Endodermal cell (in vitro differentiated cells): ENCODE measurements around the gene LMTK3. TPM values are rescaled to one million over a fixed set of nuclear protein-coding genes. Genes with fewer than 3 reads are reported as not detected.

Source experiments
- DNase-seq: peaks from one replicate; pipeline ENCODE4 v3.0.0-alpha.2; 2017
- H3K27ac ChIP-seq: 2 replicates; pipeline ENCODE4 v1.5.1; 2013; ENCODE audit warnings: mild to moderate bottlenecking, low read depth, low read length, moderate library complexity
- H3K27me3 ChIP-seq: 2 replicates; pipeline ENCODE4 v1.6.1; 2013; ENCODE audit warnings: mild to moderate bottlenecking, low read length, moderate library complexity; ENCODE audit not compliant: insufficient read depth, control insufficient read depth, poor library complexity, severe bottlenecking
- H3K36me3 ChIP-seq: 2 replicates; pipeline ENCODE4 v1.7.0; 2013; ENCODE audit warnings: mild to moderate bottlenecking, low read length, moderate library complexity; ENCODE audit not compliant: control insufficient read depth, insufficient read depth
- H3K4me1 ChIP-seq: one replicate; pipeline ENCODE4 v1.7.0; 2013; ENCODE audit warnings: low read length; ENCODE audit not compliant: control insufficient read depth, insufficient read depth
- H3K4me3 ChIP-seq: 2 replicates; pipeline ENCODE4 v1.5.1; 2013; ENCODE audit warnings: mild to moderate bottlenecking, low read length, moderate library complexity
- H3K9ac ChIP-seq: 2 replicates; pipeline ENCODE4 v1.6.1; 2013; ENCODE audit warnings: mild to moderate bottlenecking, low read length, moderate library complexity; ENCODE audit not compliant: poor library complexity, severe bottlenecking; ENCODE audit errors: extremely low read depth
- H3K9me3 ChIP-seq: 2 replicates; pipeline ENCODE4 v1.6.1; 2013; ENCODE audit warnings: mild to moderate bottlenecking, low read length, moderate library complexity; ENCODE audit not compliant: control insufficient read depth
- H3K27ac Mint-ChIP-seq: 2 replicates; pipeline ENCODE4 v1.8.0; 2020; ENCODE audit warnings: mixed read lengths
- H3K27me3 Mint-ChIP-seq: 2 replicates; pipeline ENCODE4 v1.8.0; 2021; ENCODE audit warnings: mild to moderate bottlenecking, mixed read lengths; ENCODE audit not compliant: insufficient read depth
- H3K36me3 Mint-ChIP-seq: 2 replicates; pipeline ENCODE4 v1.8.0; 2020; ENCODE audit warnings: low read depth, mixed read lengths
- H3K4me1 Mint-ChIP-seq: 2 replicates; pipeline ENCODE4 v1.8.0; 2020; ENCODE audit warnings: mixed read lengths
- H3K4me3 Mint-ChIP-seq: 2 replicates; pipeline ENCODE4 v1.8.0; 2020; ENCODE audit warnings: mild to moderate bottlenecking, moderate library complexity, mixed read lengths
- H3K9me3 Mint-ChIP-seq: 2 replicates; pipeline ENCODE4 v1.8.0; 2020; ENCODE audit warnings: mild to moderate bottlenecking, mixed read lengths
- CTCF ChIP-seq: fragments of 200-600 bp; sonication (generic); conservative IDR thresholded peaks from 2 replicates; pipeline ENCODE4 v1.5.0; 2021; ENCODE audit warnings: antibody characterized with exemption, mild to moderate bottlenecking
- WGBS, 2 experiments: methylation state at CpG; one replicate each; pipeline versions ENCODE4 v1.1.5 to v1.1.7; 2013; ENCODE audit warnings: missing lambda C conversion rate in 2 of 2, mixed read lengths in 1 of 2; ENCODE audit not compliant: insufficient coverage in 1 of 2, insufficient read length in 1 of 2; 5-methylcytosine and 5-hydroxymethylcytosine counted together
- total RNA-seq, 2 donors: library from RNA; stranded (reverse); fragmentation: NEBNext Ultra II Directional in 1 of 2; extraction: Animal tissue kit (Norgen Biotek cat#: 25700) in 1 of 2; gene quantifications; 2 replicates in 1 of 2; 3 replicates in 1 of 2; pipeline ENCODE4 v1.2.1, GENCODE V29; 2021

The LMTK3 gene
- total RNA-seq, 2 donors from 2014 or later, result 11.1 to 14.5 TPM

- TF ChIP-seq CTCF, result no peak
- Mint-ChIP-seq H3K4me3 (no peak overlapping the region), H3K9me3 (no peaks in the 10 kb centered on the region), H3K4me1 (peaks cover 14% of the 10 kb centered on the region), H3K27ac (no peak overlapping the region), H3K36me3 (peaks cover 10% of the 10 kb centered on the region), H3K27me3 (peaks cover 31% of the 10 kb centered on the region)
- Histone ChIP-seq H3K27me3 (peaks cover 21% of the 10 kb centered on the region), H3K27ac (no peak overlapping the region), H3K9ac (no peak overlapping the region), H3K4me3 (no peak overlapping the region), H3K36me3 (peaks cover 2% of the 10 kb centered on the region), H3K9me3 (no peaks in the 10 kb centered on the region), H3K4me1 (no peaks in the 10 kb centered on the region)
- peak; percentile 59 for DNase-seq
- 78 to 87% methylated on average over 24 to 94 of the region's 94 CpGs for WGBS, 2 experiments
Observed at GRCh38 chr19:48442116-48443035, 69.3 kb downstream of the LMTK3 start.

GRCh38 chr19:48441360-48442050, 70.1 kb downstream of the LMTK3 start:
- Histone ChIP-seq H3K9me3 (no peaks in the 10 kb centered on the region), H3K9ac (no peak overlapping the region), H3K27ac (no peak overlapping the region), H3K4me3 (no peak overlapping the region), H3K27me3 (peaks cover 21% of the 10 kb centered on the region), H3K36me3 (no peaks in the 10 kb centered on the region), H3K4me1 (no peaks in the 10 kb centered on the region)
- no peak for DNase-seq
- TF ChIP-seq CTCF, result no peak
- Mint-ChIP-seq H3K4me1 (peaks cover 12% of the 10 kb centered on the region), H3K9me3 (no peaks in the 10 kb centered on the region), H3K4me3 (no peak overlapping the region), H3K27me3 (peaks cover 31% of the 10 kb centered on the region), H3K27ac (no peak overlapping the region), H3K36me3 (peaks cover 8% of the 10 kb centered on the region)
- WGBS, 2 experiments, result 96% methylated on average over 14 to 20 of the region's 20 CpGs

GRCh38 chr19:48436586-48436985, 75.0 kb downstream of the LMTK3 start:
- H3K27me3 Mint-ChIP-seq, result peaks cover 6% of the 10 kb centered on the region
- no peaks in the 10 kb centered on the region for H3K36me3 ChIP-seq
- H3K36me3 Mint-ChIP-seq, result no peaks in the 10 kb centered on the region
- H3K4me1 Mint-ChIP-seq, result no peaks in the 10 kb centered on the region
- H3K9ac ChIP-seq, result no peak overlapping the region
- no peak overlapping the region for H3K4me3 Mint-ChIP-seq
- H3K9me3 Mint-ChIP-seq, result no peaks in the 10 kb centered on the region
- DNase-seq, result no peak
- H3K9me3 ChIP-seq, result no peaks in the 10 kb centered on the region
- no peaks in the 10 kb centered on the region for H3K4me1 ChIP-seq
- 90 to 94% methylated on average over 4 to 5 of the region's 5 CpGs for WGBS, 2 experiments
- H3K27ac ChIP-seq, result no peak overlapping the region
- H3K27me3 ChIP-seq, result peaks cover 2% of the 10 kb centered on the region
- no peak overlapping the region for H3K27ac Mint-ChIP-seq
- no peak for TF ChIP-seq CTCF
- no peak overlapping the region for H3K4me3 ChIP-seq

Other genes starting within 250 kb of the LMTK3 start
- gene ZNF114, start 241.8 kb downstream of the LMTK3 start, total RNA-seq, result 10 to 100 TPM; 10.6 to 14.6 TPM
- gene EMP3, start 186.3 kb downstream of the LMTK3 start, total RNA-seq, result 1 to 10 TPM; 3.5 TPM
- 10 to 100 TPM; 13.9 to 19.1 TPM for gene TMEM143, start 147.9 kb downstream of the LMTK3 start, total RNA-seq
- gene SYNGR4, start 147.5 kb downstream of the LMTK3 start, total RNA-seq, result not detected
- gene KDELR1, start 120.3 kb downstream of the LMTK3 start, total RNA-seq, result 100 to 1,000 TPM; 227 to 285 TPM
- gene GRIN2D, start 118.2 kb downstream of the LMTK3 start, total RNA-seq, result 1 to 10 TPM in 1 of 2 donors, under 1 TPM in 1; 0.77 to 1.2 TPM
- 10 to 100 TPM; 36.6 to 39.2 TPM for gene GRWD1, start 65.9 kb downstream of the LMTK3 start, total RNA-seq
- 1 to 10 TPM in 1 of 2 donors, under 1 TPM in 1; 0.73 to 1.1 TPM for gene KCNJ14, start 56.3 kb downstream of the LMTK3 start, total RNA-seq
- gene CYTH2, start 42.5 kb downstream of the LMTK3 start, total RNA-seq, result 100 to 1,000 TPM; 106 to 133 TPM
- 1 to 10 TPM in 1 of 2 donors, under 1 TPM in 1; 0.35 to 2.4 TPM for gene SULT2B1, start 40.3 kb upstream of the LMTK3 start, total RNA-seq
- not detected for gene SPACA4, start 94.9 kb upstream of the LMTK3 start, total RNA-seq
- 1 to 10 TPM; 4.4 to 5.7 TPM for gene FAM83E, start 103.2 kb upstream of the LMTK3 start, total RNA-seq
- gene RPL18, start 107.3 kb upstream of the LMTK3 start, total RNA-seq, result 1,000 to 10,000 TPM; 1,531 to 1,574 TPM
- 100 to 1,000 TPM in 1 of 2 donors, 10 to 100 TPM in 1; 99.5 to 114 TPM for gene SPHK2, start 107.7 kb upstream of the LMTK3 start, total RNA-seq
- gene DBP, start 125.5 kb upstream of the LMTK3 start, total RNA-seq, result 10 to 100 TPM in 1 of 2 donors, 1 to 10 TPM in 1; 5.3 to 13.1 TPM
- gene CA11, start 134.4 kb upstream of the LMTK3 start, total RNA-seq, result 10 to 100 TPM; 75.0 to 82.6 TPM
- gene NTN5, start 161.2 kb upstream of the LMTK3 start, total RNA-seq, result 1 to 10 TPM; 1.2 to 1.4 TPM
- 10 to 100 TPM in 1 of 2 donors, 1 to 10 TPM in 1; 5.8 to 11.0 TPM for gene FUT2, start 184.1 kb upstream of the LMTK3 start, total RNA-seq
- 1 to 10 TPM; 1.9 to 2.3 TPM for gene MAMSTR, start 207.9 kb upstream of the LMTK3 start, total RNA-seq
- gene RASIP1, start 228.8 kb upstream of the LMTK3 start, total RNA-seq, result 1 to 10 TPM; 3.4 to 5.2 TPM
- under 1 TPM; 0.22 to 0.80 TPM for gene IZUMO1, start 235.1 kb upstream of the LMTK3 start, total RNA-seq
- 1 to 10 TPM; 5.4 to 6.3 TPM for gene FUT1, start 240.8 kb upstream of the LMTK3 start, total RNA-seq
- not detected for gene FGF21, start 243.7 kb upstream of the LMTK3 start, total RNA-seq